PC-9 (cell line): ENCODE results near the gene XYLB.

ENCODE experiments used
- EZH2 ChIP-seq: fragments of 200-600 bp; sonication (generic); IDR thresholded peaks from 2 replicates; pipeline ENCODE4 v1.8.0; 2017; ENCODE audit warnings: antibody characterized with exemption, low read depth
- TF ChIP-seq, protein P1 (sequence below): fragments of 200-600 bp; sonication (generic); conservative IDR thresholded peaks from 2 replicates; pipeline ENCODE4 v1.6.1; 2017; ENCODE audit warnings: mixed run types, antibody characterized with exemption, mild to moderate bottlenecking, moderate library complexity

DNA sequence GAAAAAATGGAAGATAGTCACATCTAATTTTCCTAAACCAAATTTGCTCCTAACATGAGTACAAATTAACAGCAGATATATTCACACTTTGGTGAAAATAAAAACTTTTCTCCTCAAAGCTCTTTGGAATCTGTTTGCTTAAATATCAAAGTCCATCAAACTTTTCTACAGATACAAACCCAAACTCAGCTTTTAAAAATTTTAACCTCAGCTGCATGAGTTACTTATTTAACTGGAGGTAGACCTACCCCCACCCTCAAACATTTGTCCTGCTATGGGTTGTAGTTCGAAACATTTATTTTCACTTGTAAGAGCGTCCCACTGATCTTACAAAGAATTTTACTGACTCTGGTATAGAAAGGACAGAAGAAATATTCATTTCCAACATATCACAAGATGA lies 8.9 kb upstream of the XYLB start:
- TF ChIP-seq, protein P1, sequence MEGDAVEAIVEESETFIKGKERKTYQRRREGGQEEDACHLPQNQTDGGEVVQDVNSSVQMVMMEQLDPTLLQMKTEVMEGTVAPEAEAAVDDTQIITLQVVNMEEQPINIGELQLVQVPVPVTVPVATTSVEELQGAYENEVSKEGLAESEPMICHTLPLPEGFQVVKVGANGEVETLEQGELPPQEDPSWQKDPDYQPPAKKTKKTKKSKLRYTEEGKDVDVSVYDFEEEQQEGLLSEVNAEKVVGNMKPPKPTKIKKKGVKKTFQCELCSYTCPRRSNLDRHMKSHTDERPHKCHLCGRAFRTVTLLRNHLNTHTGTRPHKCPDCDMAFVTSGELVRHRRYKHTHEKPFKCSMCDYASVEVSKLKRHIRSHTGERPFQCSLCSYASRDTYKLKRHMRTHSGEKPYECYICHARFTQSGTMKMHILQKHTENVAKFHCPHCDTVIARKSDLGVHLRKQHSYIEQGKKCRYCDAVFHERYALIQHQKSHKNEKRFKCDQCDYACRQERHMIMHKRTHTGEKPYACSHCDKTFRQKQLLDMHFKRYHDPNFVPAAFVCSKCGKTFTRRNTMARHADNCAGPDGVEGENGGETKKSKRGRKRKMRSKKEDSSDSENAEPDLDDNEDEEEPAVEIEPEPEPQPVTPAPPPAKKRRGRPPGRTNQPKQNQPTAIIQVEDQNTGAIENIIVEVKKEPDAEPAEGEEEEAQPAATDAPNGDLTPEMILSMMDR: no peak
- no peak for TF ChIP-seq EZH2
